Esophagus muscularis mucosa (tissue), 4 donors: ENCODE data around the gene TMEM134. TPM values are rescaled to one million over a fixed set of nuclear protein-coding genes. Genes with fewer than 3 reads are reported as not detected.

Experiments
- DNase-seq: peaks from one replicate; pipeline ENCODE4 v3.0.0-alpha.2; 2017; ENCODE audit errors: extremely low spot score
- H3K27ac ChIP-seq, 4 donors: fragments of 200-600 bp; sonication (generic); replicated peaks in 1 of 4; 1 replicate in 3 of 4; 2 replicates in 1 of 4; pipeline ENCODE4 v1.5.1; 2016 to 2019; ENCODE audit warnings: mild to moderate bottlenecking in 1 of 4
- H3K27me3 ChIP-seq, 4 donors: fragments of 200-600 bp; sonication (generic); one replicate each; pipeline versions ENCODE4 v1.5.1 to v1.6.0; 2016 to 2019
- H3K36me3 ChIP-seq, 4 donors: fragments of 200-600 bp; sonication (generic); one replicate each; pipeline ENCODE4 v1.5.1; 2016 to 2019
- H3K4me1 ChIP-seq, 4 donors: fragments of 200-600 bp; sonication (generic); one replicate each; pipeline ENCODE4 v1.5.1; 2016 to 2019
- H3K4me3 ChIP-seq, 4 donors: fragments of 200-600 bp; sonication (generic); 1 replicate in 2 of 4; 2 replicates in 2 of 4; pipeline ENCODE4 v1.5.1; 2016 to 2019; ENCODE audit warnings: mild to moderate bottlenecking in 4 of 4, moderate library complexity in 1 of 4
- H3K9me3 ChIP-seq, 4 donors: fragments of 200-600 bp; sonication (generic); 1 replicate in 3 of 4; 2 replicates in 1 of 4; pipeline ENCODE4 v1.5.1; 2016 to 2019
- EP300 ChIP-seq: sonication (generic); formaldehyde crosslinking; IDR thresholded peaks from one replicate; pipeline ENCODE4 v1.6.1; 2017; ENCODE audit warnings: antibody characterized with exemption
- POLR2A ChIP-seq: fragments of 450-650 bp; IDR thresholded peaks from one replicate; pipeline ENCODE4 v1.6.1; 2017; ENCODE audit warnings: antibody characterized with exemption, moderate library complexity, mild to moderate bottlenecking, low read depth
- POLR2AphosphoS5 ChIP-seq, 2 donors: sonication (generic); formaldehyde crosslinking; IDR thresholded peaks; one replicate each; pipeline ENCODE4 v1.6.1; 2017; ENCODE audit warnings: antibody characterized with exemption in 2 of 2
- WGBS: methylation state at CpG from one replicate; pipeline ENCODE4 v1.1.5; 2018; 5-methylcytosine and 5-hydroxymethylcytosine counted together
- intact Hi-C: fragments of 100-400 bp; cut with DNase I; formaldehyde crosslinking; loops from one replicate; pipeline ENCODE4 v1.15.1; 2023
- total RNA-seq, 4 donors: library from RNA; depleted of rRNA; stranded (reverse); fragments of >200 nt; gene quantifications; one replicate each; pipeline versions ENCODE4 v1.1.0 to v1.2.1, GENCODE V29; 2016
- TF ChIP-seq, protein P1 (sequence below), 3 experiments: fragments of 200-600 bp in 2 of 3; fragments of 450-650 bp in 1 of 3; sonication (generic) in 2 of 3; IDR thresholded peaks; one replicate each; pipeline ENCODE4 v1.5.1; 2017 to 2019; ENCODE audit warnings: antibody characterized with exemption in 3 of 3, mild to moderate bottlenecking in 2 of 3, moderate library complexity in 1 of 3

Gene TMEM134
- total RNA-seq, 4 donors from 2014 or later = 36.1 to 48.7 (median 46.2) TPM

GRCh38 chr11:67419325-67420049 lies 49.6 kb downstream of the TMEM134 start:
- TF ChIP-seq, protein P1, sequence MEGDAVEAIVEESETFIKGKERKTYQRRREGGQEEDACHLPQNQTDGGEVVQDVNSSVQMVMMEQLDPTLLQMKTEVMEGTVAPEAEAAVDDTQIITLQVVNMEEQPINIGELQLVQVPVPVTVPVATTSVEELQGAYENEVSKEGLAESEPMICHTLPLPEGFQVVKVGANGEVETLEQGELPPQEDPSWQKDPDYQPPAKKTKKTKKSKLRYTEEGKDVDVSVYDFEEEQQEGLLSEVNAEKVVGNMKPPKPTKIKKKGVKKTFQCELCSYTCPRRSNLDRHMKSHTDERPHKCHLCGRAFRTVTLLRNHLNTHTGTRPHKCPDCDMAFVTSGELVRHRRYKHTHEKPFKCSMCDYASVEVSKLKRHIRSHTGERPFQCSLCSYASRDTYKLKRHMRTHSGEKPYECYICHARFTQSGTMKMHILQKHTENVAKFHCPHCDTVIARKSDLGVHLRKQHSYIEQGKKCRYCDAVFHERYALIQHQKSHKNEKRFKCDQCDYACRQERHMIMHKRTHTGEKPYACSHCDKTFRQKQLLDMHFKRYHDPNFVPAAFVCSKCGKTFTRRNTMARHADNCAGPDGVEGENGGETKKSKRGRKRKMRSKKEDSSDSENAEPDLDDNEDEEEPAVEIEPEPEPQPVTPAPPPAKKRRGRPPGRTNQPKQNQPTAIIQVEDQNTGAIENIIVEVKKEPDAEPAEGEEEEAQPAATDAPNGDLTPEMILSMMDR (IDR thresholded peaks at IDR 0.05) = no peak
- no peak for TF ChIP-seq POLR2AphosphoS5 (IDR thresholded peaks at IDR 0.05)
- TF ChIP-seq POLR2A = no peak
- no peak for TF ChIP-seq EP300
- H3K27me3 ChIP-seq = peaks cover 0 to 6% (median 0%) of the 10 kb centered on the region in 4 donors
- no peaks in the 10 kb centered on the region for H3K9me3 ChIP-seq
- no peak for DNase-seq
- H3K27ac ChIP-seq = peak overlapping the region; percentile 85 to 95 (median 93)
- no peaks in the 10 kb centered on the region for H3K36me3 ChIP-seq
- intact Hi-C loops = no loop called here
- 84% methylated on average over 8 of the region's 21 CpGs for WGBS
- H3K4me1 ChIP-seq = peaks cover 54 to 66% (median 56%) of the 10 kb centered on the region in 4 donors
- H3K4me3 ChIP-seq = no peak overlapping the region

DNA sequence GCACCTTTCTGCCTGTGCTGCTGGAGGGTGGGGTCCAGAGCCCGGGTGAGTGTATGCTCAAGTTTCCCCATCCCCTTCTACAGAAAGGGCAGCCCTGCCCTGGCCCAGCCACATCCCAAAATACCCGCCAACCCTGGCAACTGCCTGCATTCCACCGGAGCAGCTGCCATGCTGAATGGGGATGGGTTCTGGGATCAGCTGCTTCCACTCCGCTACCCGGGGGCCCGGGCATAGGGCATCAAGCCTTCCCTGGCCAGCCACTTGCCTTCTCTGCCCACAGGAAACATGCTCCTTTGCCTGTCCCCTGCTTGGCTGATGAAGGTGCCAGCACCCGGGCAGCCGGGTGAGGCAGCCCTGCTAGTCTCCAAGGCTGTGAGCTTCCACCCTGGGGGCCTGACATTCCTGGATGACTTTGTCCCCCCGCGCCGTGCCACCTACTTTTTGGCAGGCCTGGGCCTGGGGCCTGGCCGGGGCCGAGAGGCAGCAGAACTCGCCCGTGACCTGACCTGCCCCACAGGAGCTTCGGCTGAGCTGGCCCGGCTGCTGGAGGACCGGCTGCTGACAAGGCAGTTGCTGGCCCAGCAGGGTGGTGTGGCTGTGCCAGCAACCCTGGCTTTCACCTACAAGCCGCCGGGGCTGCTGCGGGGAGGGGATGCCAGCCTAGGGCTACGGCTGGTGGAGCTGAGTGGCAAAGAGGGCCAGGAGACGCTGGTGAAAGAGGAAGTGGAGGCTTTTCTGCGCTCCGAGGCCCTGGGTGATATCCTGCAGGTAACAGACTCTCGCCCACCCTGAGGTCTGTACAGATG lies 50.4 kb downstream of the TMEM134 start:
- 79% methylated on average over 13 of the region's 26 CpGs for WGBS
- H3K4me3 ChIP-seq = no peak overlapping the region
- no peak for TF ChIP-seq POLR2A
- TF ChIP-seq, protein P1 (IDR thresholded peaks at IDR 0.05) = no peak
- no peak for TF ChIP-seq POLR2AphosphoS5 (IDR thresholded peaks at IDR 0.05)
- no peak for TF ChIP-seq EP300
- no peaks in the 10 kb centered on the region for H3K9me3 ChIP-seq
- peak overlapping the region in 3 of 4 donors; percentile 10 to 85 (median 52) for H3K27ac ChIP-seq
- intact Hi-C loops = no loop called here
- no peaks in the 10 kb centered on the region for H3K36me3 ChIP-seq
- DNase-seq = no peak
- peaks cover 0 to 6% (median 0%) of the 10 kb centered on the region in 4 donors for H3K27me3 ChIP-seq
- H3K4me1 ChIP-seq = peaks cover 54 to 66% (median 56%) of the 10 kb centered on the region in 4 donors

DNA sequence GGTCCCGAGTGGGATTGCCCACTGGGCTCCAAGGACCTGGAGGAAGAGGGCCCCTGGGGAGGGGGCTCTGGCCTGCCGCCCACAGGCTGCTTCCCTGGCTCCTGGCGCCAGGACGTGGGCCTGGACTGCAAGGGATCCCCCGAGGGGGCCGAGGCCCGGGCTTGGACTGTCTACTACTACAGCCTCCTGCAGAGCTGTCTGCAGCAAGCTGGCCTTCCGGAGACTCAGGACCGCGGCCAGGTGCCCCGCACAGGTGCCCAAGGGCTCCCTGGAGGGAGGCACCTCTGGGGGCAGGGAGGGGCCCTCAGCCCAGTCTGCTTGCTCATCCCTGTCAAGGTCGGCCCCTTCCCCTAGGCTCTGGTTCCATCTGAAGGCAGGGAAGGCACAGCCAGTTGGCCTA lies 51.6 kb downstream of the TMEM134 start:
- Histone ChIP-seq H3K27me3 (peaks cover 0 to 10% (median 0%) of the 10 kb centered on the region in 4 donors), H3K9me3 (no peaks in the 10 kb centered on the region), H3K4me1 (peaks cover 54 to 66% (median 56%) of the 10 kb centered on the region in 4 donors), H3K27ac (peak overlapping the region in 2 of 4 donors; percentile 40 to 65), H3K36me3 (no peaks in the 10 kb centered on the region), H3K4me3 (no peak overlapping the region)
- DNase-seq = no peak
- no peak for TF ChIP-seq EP300
- intact Hi-C loops = no loop called here
- WGBS = 81% methylated on average over 12 of the region's 12 CpGs

DNA sequence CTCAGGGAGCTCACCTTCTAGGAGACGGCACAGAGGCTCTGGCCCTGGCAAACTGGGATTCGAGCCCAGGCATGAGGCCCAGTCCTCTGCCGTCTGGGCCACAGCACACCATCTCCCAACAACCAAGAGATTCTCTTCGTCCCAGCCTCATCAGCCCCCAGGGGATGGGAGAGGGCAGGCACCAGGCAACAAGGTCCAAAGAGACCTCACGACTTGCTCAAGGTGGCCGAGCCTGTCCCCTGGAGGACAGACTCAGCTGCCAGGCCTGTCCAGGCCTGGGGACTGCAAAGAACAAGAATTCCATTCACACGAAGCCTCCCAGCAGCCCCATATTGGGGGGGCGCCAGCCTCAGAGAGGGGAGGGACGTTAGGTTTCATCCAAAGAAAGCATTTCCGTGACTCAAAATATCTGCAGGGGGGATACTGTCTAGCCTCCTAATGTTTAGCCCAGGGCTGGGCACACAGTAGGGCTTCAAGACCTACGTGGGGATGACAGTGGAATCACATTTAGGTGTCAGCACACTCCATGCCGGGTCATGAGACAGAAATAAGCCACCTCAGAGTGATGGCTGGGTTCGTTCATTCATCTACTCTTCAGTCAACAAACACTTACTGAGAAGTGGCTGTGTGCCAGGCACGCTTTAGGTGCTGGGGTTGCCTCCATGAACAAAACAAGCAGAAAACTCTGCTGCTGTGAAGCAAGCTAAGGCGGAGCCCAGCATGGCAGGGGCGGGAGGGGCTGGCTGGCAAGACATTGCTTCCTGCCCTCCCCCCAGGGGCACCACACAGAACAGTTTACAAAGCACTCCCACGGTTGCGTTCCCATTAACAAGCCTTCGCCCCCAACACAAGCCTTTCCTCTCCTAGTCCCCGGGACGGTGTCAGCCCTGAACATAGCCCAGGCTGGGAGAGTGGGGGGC lies 52.4 kb downstream of the TMEM134 start:
- TF ChIP-seq POLR2AphosphoS5 (IDR thresholded peaks at IDR 0.05) (peak in 1 of 2 donors; percentile 26), EP300 (no peak)
- Histone ChIP-seq H3K27ac (peak overlapping the region in 3 of 4 donors; percentile 56 to 69 (median 65)), H3K9me3 (no peaks in the 10 kb centered on the region), H3K4me3 (no peak overlapping the region), H3K36me3 (no peaks in the 10 kb centered on the region), H3K4me1 (peaks cover 54 to 66% (median 55%) of the 10 kb centered on the region in 4 donors), H3K27me3 (peaks cover 0 to 16% (median 0%) of the 10 kb centered on the region in 4 donors)
- intact Hi-C loops = no loop called here
- WGBS = 51% methylated on average over 11 of the region's 21 CpGs
- DNase-seq = no peak

DNA sequence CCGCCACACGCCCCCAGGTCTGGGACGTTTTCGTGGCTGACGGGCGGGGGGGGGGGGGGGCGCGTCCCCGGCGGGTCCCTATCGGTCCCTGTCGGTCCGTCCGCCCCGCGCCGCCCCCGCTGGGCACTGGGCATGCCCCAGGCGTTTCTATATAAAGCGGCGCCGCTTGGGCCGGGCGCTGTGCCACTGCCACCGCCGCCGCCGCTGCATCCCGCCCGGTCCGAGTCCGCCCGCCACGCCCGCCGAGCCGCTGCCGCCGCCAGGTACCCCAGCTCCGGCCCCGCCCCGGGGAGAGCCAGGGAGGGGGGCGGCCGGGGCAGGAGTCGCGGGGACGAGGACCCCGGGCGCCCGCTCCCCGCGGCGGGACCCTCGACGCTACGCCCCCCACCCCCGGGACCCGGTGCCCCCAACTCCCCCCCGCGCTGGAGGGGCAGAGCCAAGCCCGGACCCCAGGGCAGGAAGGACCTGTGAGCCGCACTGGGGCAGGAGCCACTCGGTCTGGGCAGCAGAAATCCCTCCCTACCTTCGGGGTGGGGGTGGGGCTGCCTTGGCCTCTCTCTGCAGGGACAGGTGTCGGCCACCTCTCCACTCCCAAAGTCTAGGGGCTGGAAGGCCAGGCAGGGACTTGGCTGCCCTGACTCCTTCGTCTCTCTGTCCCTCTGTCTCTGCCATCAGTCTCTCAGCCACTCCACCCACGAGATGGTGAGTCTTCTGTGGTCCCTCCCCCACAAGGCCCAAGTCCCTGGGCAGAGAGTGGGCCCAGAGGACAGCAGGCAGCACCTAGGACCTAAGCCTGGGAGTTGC lies 53.3 kb downstream of the TMEM134 start, which contains the start of gene CARNS1:
CARNS1 (plus strand) TSS at position 178 of the 804 bp plus-strand sequence; CDS start at position 700, 522 bp downstream.
- peaks cover 49 to 59% (median 51%) of the 10 kb centered on the region in 4 donors for H3K4me1 ChIP-seq
- no peaks in the 10 kb centered on the region for H3K9me3 ChIP-seq
- H3K27me3 ChIP-seq = peaks cover 0 to 26% (median 2%) of the 10 kb centered on the region in 4 donors
- DNase-seq = no peak
- peak within 1 kb of the TSS; percentile 46 to 60 (median 50) for H3K4me3 ChIP-seq
- intact Hi-C loops = no loop called here
- no peaks in the 10 kb centered on the region for H3K36me3 ChIP-seq
- TF ChIP-seq, protein P1 (IDR thresholded peaks at IDR 0.05) = no peak
- TF ChIP-seq POLR2A (no peak), POLR2AphosphoS5 (IDR thresholded peaks at IDR 0.05) (no peak), EP300 (no peak)
- 17% methylated on average over 13 of the region's 67 CpGs for WGBS
- H3K27ac ChIP-seq = peak within 1 kb of the TSS; percentile 56 to 70 (median 67)
